ENCODE data around the gene ERVW-1. TPM values are rescaled to one million over a fixed set of nuclear protein-coding genes. Genes with fewer than 3 reads are reported as not detected.
"Not testable (repeated sequence)": the region's sequence is repeated elsewhere in the genome, so short reads cannot be mapped to it uniquely, and the experiment has no call there.

ERVW-1 gene
- total RNA-seq, 6 experiments from 2014 or later = not detected

- no peak for TF ChIP-seq CTCF (IDR thresholded peaks at IDR 0.05)
- H3K36me3 Mint-ChIP-seq (ENCODE audit: low read depth) = peaks cover 13% of the 10 kb centered on the region
- H3K9me3 Mint-ChIP-seq = no peaks in the 10 kb centered on the region
- no peaks in the 10 kb centered on the region for H3K27me3 Mint-ChIP-seq (ENCODE audit: insufficient read depth)
- no peak for DNase-seq
- H3K4me3 Mint-ChIP-seq = no peak overlapping the region
- H3K27ac Mint-ChIP-seq = no peak overlapping the region
- H3K4me1 Mint-ChIP-seq (ENCODE audit: low read depth) = peaks cover 19% of the 10 kb centered on the region
Observed at GRCh38 chr7:92451645-92452044, 26.1 kb downstream of the ERVW-1 start.

GRCh38 chr7:92448205-92448747, 29.5 kb downstream of the ERVW-1 start:
- no peaks in the 10 kb centered on the region for H3K9me3 Mint-ChIP-seq
- DNase-seq = peak; percentile 36
- peak; percentile 75 for TF ChIP-seq CTCF (IDR thresholded peaks at IDR 0.05)

GRCh38 chr7:92447345-92448204, 30.2 kb downstream of the ERVW-1 start, which contains the start of gene GATAD1:
Gene GATAD1, plus strand, starts transcription at chr7:92447482. Its CDS starts 248 bp downstream, at chr7:92447730.
- TF ChIP-seq CTCF (IDR thresholded peaks at IDR 0.05) = peak; percentile 31
- peaks cover 4% of the 10 kb centered on the region for H3K27me3 Mint-ChIP-seq (ENCODE audit: insufficient read depth)
- H3K4me1 Mint-ChIP-seq (ENCODE audit: low read depth) = peaks cover 13% of the 10 kb centered on the region
- H3K36me3 Mint-ChIP-seq (ENCODE audit: low read depth) = peaks cover 7% of the 10 kb centered on the region
- DNase-seq = peak; percentile 88
- peak within 1 kb of the TSS; percentile 81 for H3K27ac Mint-ChIP-seq
- H3K9me3 Mint-ChIP-seq = no peaks in the 10 kb centered on the region; the same call in 1 of the 2 replicates
- peak within 1 kb of the TSS; percentile 90 for H3K4me3 Mint-ChIP-seq

More at GRCh38 chr7:92448205-92448747, 29.5 kb downstream of the ERVW-1 start:
- Mint-ChIP-seq H3K36me3 (ENCODE audit: low read depth) (peaks cover 7% of the 10 kb centered on the region), H3K27me3 (ENCODE audit: insufficient read depth) (peaks cover 2% of the 10 kb centered on the region; the same call in 1 of the 2 replicates), H3K4me3 (peak overlapping the region; percentile 90), H3K4me1 (ENCODE audit: low read depth) (peaks cover 13% of the 10 kb centered on the region), H3K27ac (peak overlapping the region; percentile 81)

- Mint-ChIP-seq H3K27ac (no peak overlapping the region), H3K36me3 (ENCODE audit: low read depth) (peaks cover 7% of the 10 kb centered on the region)
- no peak for DNase-seq
Observed at GRCh38 chr7:92446869-92447344, 30.8 kb downstream of the ERVW-1 start.

GRCh38 chr7:92442720-92443119, 35.0 kb downstream of the ERVW-1 start:
- H3K36me3 Mint-ChIP-seq (ENCODE audit: low read depth); DNase-seq; H3K27ac Mint-ChIP-seq; H3K4me1 Mint-ChIP-seq (ENCODE audit: low read depth); H3K9me3 Mint-ChIP-seq; H3K4me3 Mint-ChIP-seq: not testable (repeated sequence)
- H3K27me3 Mint-ChIP-seq (ENCODE audit: insufficient read depth) = peaks cover 31% of the 10 kb centered on the region

More at GRCh38 chr7:92446869-92447344, 30.8 kb downstream of the ERVW-1 start:
- TF ChIP-seq CTCF (IDR thresholded peaks at IDR 0.05) = peak; percentile 92
- Mint-ChIP-seq H3K27me3 (ENCODE audit: insufficient read depth) (peaks cover 9% of the 10 kb centered on the region), H3K9me3 (no peaks in the 10 kb centered on the region; the same call in 1 of the 2 replicates), H3K4me1 (ENCODE audit: low read depth) (peaks cover 13% of the 10 kb centered on the region), H3K4me3 (peak overlapping the region; percentile 80)

Measured in HFFc6 (cell line).